RWPE1 (cell line): ENCODE measurements around the gene FBXL3.
"Not testable (repeated sequence)": the region's sequence is repeated elsewhere in the genome, so short reads cannot be mapped to it uniquely, and the experiment has no call there.

Source experiments
- CTCF ChIA-PET: fragments of 350-600 bp; sonication (Branson Sonifier 250); formaldehyde crosslinking; extraction: SDS; loops from one replicate; lab custom pipeline; 2021; lab: Yijun Ruan, JAX
- POLR2A ChIA-PET: fragments of 400-600 bp; formaldehyde crosslinking; extraction: SDS; loops from one replicate; lab custom pipeline; 2020; ENCODE audit warnings: antibody characterized with exemption; ENCODE audit not compliant: low non-redundant PET; lab: Yijun Ruan, JAX
- DNase-seq: peaks from one replicate; pipeline ENCODE4 v3.0.0; 2012; ENCODE audit warnings: low spot score
- H3K27ac ChIP-seq: fragments of 450-650 bp; 2 replicates; pipeline ENCODE4 v1.5.1; 2017
- CTCF ChIP-seq: fragments of 450-650 bp; conservative IDR thresholded peaks from 2 replicates; pipeline ENCODE4 v1.5.1; 2017; ENCODE audit warnings: low read depth, mild to moderate bottlenecking

Gene FBXL3

GRCh38 chr13:77009011-77009410 lies 17.9 kb downstream of the FBXL3 start:
- H3K27ac ChIP-seq: no peak overlapping the region
- ChIA-PET POLR2A (no interaction called here), CTCF (no interaction called here)
- no peak for DNase-seq
- TF ChIP-seq CTCF: no peak

- DNase-seq, H3K27ac ChIP-seq, POLR2A ChIA-PET: not testable (repeated sequence)
- CTCF ChIA-PET: interaction anchor here (0.6 kb wide), 2 partner anchors 112 to 487 kb away, joined by 3 read pairs; no protein-coding TSS in a partner anchor
Observed at GRCh38 chr13:77008337-77008736, 18.6 kb downstream of the FBXL3 start.

GRCh38 chr13:77002590-77003190 lies 24.3 kb downstream of the FBXL3 start:
- CTCF ChIA-PET: interaction anchor here (0.6 to 0.7 kb wide), 9 partner anchors 10 to 1402 kb away, joined by 3 to 6 read pairs (median 5); no protein-coding TSS in a partner anchor
- no peak overlapping the region for H3K27ac ChIP-seq
- POLR2A ChIA-PET: no interaction called here
- peak; percentile 30 for DNase-seq
- peak; percentile 73 for TF ChIP-seq CTCF

- POLR2A ChIA-PET: no interaction called here
- no peak for TF ChIP-seq CTCF
- no peak overlapping the region for H3K27ac ChIP-seq
- CTCF ChIA-PET: interaction anchor here (0.6 to 1.3 kb wide), 5 partner anchors 15 to 1354 kb away, joined by 3 to 5 read pairs (median 3); no protein-coding TSS in a partner anchor
- no peak for DNase-seq
Observed at GRCh38 chr13:77001963-77002587, 24.9 kb downstream of the FBXL3 start.

GRCh38 chr13:77001540-77001939 lies 25.4 kb downstream of the FBXL3 start:
- DNase-seq: no peak
- ChIA-PET POLR2A (no interaction called here), CTCF (interaction anchor here (1.3 kb wide), 1 partner anchor 15 kb away, joined by 3 read pairs; no protein-coding TSS in a partner anchor)
- no peak for TF ChIP-seq CTCF
- no peak overlapping the region for H3K27ac ChIP-seq

- DNase-seq: no peak
- ChIA-PET POLR2A (no interaction called here), CTCF (interaction anchor here (0.6 kb wide), 1 partner anchor 103 kb away, joined by 4 read pairs; no protein-coding TSS in a partner anchor)
- TF ChIP-seq CTCF: no peak
- no peak overlapping the region for H3K27ac ChIP-seq
Observed at GRCh38 chr13:77000475-77000874, 26.5 kb downstream of the FBXL3 start.

GRCh38 chr13:76994281-76994680 lies 32.7 kb downstream of the FBXL3 start:
- H3K27ac ChIP-seq: no peak overlapping the region
- CTCF ChIA-PET: no interaction called here
- POLR2A ChIA-PET: no interaction called here
- peak; percentile 54 for DNase-seq
- no peak for TF ChIP-seq CTCF
